Peyer's patch (tissue), 4 donors: ENCODE measurements around the gene ACAD11. TPM values are rescaled to one million over a fixed set of nuclear protein-coding genes. Genes with fewer than 3 reads are reported as not detected.

Experiments used
- DNase-seq, 3 donors: peaks; one replicate each; pipeline ENCODE4 v3.0.0-alpha.2; 2017 to 2019
- H3K27ac ChIP-seq, 4 donors: fragments of 200-600 bp; sonication (generic); one replicate each; pipeline ENCODE4 v1.5.1; 2016 to 2019
- H3K27me3 ChIP-seq, 2 donors: fragments of 200-600 bp; sonication (generic); one replicate each; pipeline ENCODE4 v1.5.1; 2019
- H3K36me3 ChIP-seq, 3 donors: fragments of 200-600 bp; sonication (generic); one replicate each; pipeline ENCODE4 v1.5.1; 2016 to 2019
- H3K4me1 ChIP-seq, 4 donors: fragments of 200-600 bp; sonication (generic); one replicate each; pipeline ENCODE4 v1.5.1; 2016 to 2019
- H3K4me3 ChIP-seq, 4 donors: fragments of 200-600 bp; sonication (generic); 1 replicate in 3 of 4; 2 replicates in 1 of 4; pipeline ENCODE4 v1.5.1; 2016 to 2019; ENCODE audit warnings: mild to moderate bottlenecking in 1 of 4
- H3K9me3 ChIP-seq, 4 donors: fragments of 200-600 bp; sonication (generic); one replicate each; pipeline ENCODE4 v1.5.1; 2016 to 2019; ENCODE audit warnings: mild to moderate bottlenecking in 1 of 4
- POLR2A ChIP-seq, 2 donors: fragments of 450-650 bp; IDR thresholded peaks; one replicate each; pipeline ENCODE4 v1.5.1; 2017; ENCODE audit warnings: antibody characterized with exemption in 2 of 2, mild to moderate bottlenecking in 2 of 2, moderate library complexity in 2 of 2
- total RNA-seq, 4 donors: library from RNA; depleted of rRNA; stranded (reverse); fragments of >200 nt; gene quantifications; one replicate each; pipeline ENCODE4 v1.1.0, GENCODE V29; 2016
- TF ChIP-seq, protein P1 (sequence below), 6 experiments: fragments of 450-650 bp in 4 of 6; fragments of 200-600 bp in 2 of 6; sonication (generic) in 1 of 6; IDR thresholded peaks; one replicate each; pipeline ENCODE4 v1.5.1; 2017 to 2019; ENCODE audit warnings: antibody characterized with exemption in 6 of 6, mild to moderate bottlenecking in 3 of 6, moderate library complexity in 1 of 6

Gene ACAD11
- total RNA-seq, 4 donors from 2014 or later = 87.2 to 138 (median 114) TPM

- Histone ChIP-seq H3K36me3 (peaks cover 0 to 9% (median 0%) of the 10 kb centered on the region in 3 donors), H3K4me1 (peaks cover 0 to 28% (median 4%) of the 10 kb centered on the region in 4 donors), H3K27ac (no peak overlapping the region), H3K27me3 (no peaks in the 10 kb centered on the region), H3K4me3 (no peak overlapping the region), H3K9me3 (no peaks in the 10 kb centered on the region)
- no peak for DNase-seq
- no peak for TF ChIP-seq POLR2A (IDR thresholded peaks at IDR 0.05)
- TF ChIP-seq, protein P1, sequence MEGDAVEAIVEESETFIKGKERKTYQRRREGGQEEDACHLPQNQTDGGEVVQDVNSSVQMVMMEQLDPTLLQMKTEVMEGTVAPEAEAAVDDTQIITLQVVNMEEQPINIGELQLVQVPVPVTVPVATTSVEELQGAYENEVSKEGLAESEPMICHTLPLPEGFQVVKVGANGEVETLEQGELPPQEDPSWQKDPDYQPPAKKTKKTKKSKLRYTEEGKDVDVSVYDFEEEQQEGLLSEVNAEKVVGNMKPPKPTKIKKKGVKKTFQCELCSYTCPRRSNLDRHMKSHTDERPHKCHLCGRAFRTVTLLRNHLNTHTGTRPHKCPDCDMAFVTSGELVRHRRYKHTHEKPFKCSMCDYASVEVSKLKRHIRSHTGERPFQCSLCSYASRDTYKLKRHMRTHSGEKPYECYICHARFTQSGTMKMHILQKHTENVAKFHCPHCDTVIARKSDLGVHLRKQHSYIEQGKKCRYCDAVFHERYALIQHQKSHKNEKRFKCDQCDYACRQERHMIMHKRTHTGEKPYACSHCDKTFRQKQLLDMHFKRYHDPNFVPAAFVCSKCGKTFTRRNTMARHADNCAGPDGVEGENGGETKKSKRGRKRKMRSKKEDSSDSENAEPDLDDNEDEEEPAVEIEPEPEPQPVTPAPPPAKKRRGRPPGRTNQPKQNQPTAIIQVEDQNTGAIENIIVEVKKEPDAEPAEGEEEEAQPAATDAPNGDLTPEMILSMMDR (IDR thresholded peaks at IDR 0.05) = no peak
Measured at GRCh38 chr3:132665230-132665745, 5.7 kb upstream of the ACAD11 start.

DNA sequence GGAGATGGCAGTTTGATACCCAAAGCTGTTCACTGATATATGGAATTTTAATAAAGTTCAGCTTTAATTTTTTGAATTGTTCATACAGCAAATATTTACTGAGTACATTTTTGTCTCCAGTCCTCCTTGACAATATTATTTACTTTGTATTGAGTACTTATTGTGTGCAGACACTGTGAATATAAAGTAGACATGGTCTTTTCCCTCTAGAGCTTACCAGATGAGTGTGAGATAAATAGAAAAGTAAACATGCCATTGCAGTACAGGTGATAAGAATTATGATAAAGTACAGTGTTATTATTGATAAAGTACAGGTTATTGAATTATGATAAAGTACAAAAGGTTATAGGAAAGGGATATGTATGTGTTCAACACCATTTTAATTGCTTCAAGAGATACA, 2.6 kb upstream of the ACAD11 start:
- no peak for TF ChIP-seq POLR2A (IDR thresholded peaks at IDR 0.05)
- TF ChIP-seq, protein P1 (IDR thresholded peaks at IDR 0.05) = no peak
- H3K27ac ChIP-seq = no peak overlapping the region
- peaks cover 0 to 9% (median 0%) of the 10 kb centered on the region in 3 donors for H3K36me3 ChIP-seq
- H3K4me3 ChIP-seq = peak overlapping the region in 2 of 4 donors; percentile 15 to 66
- no peaks in the 10 kb centered on the region for H3K27me3 ChIP-seq
- DNase-seq = no peak
- no peaks in the 10 kb centered on the region for H3K9me3 ChIP-seq
- peaks cover 0 to 37% (median 4%) of the 10 kb centered on the region in 4 donors for H3K4me1 ChIP-seq

DNA sequence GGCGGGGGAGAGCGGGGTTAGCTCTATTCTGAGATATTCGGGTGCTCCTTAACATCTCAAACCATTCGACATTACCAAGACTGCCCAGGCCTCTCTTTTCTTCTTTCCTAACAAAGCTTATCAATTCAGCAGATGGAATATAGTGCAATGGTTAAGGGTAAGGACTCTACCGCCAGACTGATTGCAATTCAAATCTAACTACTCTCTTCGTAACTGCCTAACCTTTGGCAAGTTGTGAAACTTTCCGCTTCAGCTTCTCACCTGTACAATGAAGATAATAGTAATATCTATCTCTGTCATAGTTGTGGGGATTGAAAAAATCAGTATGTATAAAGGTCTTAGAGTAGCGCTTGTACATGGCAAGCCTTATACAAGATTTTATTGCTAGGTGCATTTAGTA, 1.5 kb upstream of the ACAD11 start:
- H3K9me3 ChIP-seq = no peaks in the 10 kb centered on the region
- TF ChIP-seq POLR2A (IDR thresholded peaks at IDR 0.05) = peak in 1 of 2 donors; percentile 55
- TF ChIP-seq, protein P1 (IDR thresholded peaks at IDR 0.05) = no peak
- peaks cover 0 to 40% (median 4%) of the 10 kb centered on the region in 4 donors for H3K4me1 ChIP-seq
- no peak for DNase-seq
- no peaks in the 10 kb centered on the region for H3K36me3 ChIP-seq
- H3K27me3 ChIP-seq = no peaks in the 10 kb centered on the region
- peak overlapping the region in 3 of 4 donors; percentile 88 to 95 (median 92) for H3K27ac ChIP-seq
- H3K4me3 ChIP-seq = peak overlapping the region; percentile 66 to 92 (median 86)

DNA sequence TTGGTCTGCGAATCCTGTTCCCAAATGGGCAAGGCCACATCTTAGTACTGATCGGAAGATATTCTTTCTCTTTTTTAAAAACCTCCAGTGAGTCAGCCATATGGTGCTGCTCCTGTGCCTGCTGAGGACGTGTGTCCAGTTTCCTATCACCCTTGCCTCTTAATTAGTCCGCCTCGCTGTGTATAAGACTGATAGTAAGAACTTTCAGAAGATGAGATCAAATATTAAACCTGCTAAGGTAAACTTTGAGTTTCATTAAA, 1.1 kb upstream of the ACAD11 start:
- no peak for DNase-seq
- peaks cover 0 to 43% (median 4%) of the 10 kb centered on the region in 4 donors for H3K4me1 ChIP-seq

GRCh38 chr3:132660052-132660810, 622 bp upstream of the ACAD11 start, which contains the start of gene UBA5:
TSS of gene UBA5 (plus strand) at chr3:132660329. CDS start at chr3:132660538, 209 bp downstream.
- Histone ChIP-seq H3K4me1 (peaks cover 0 to 48% (median 4%) of the 10 kb centered on the region in 4 donors), H3K9me3 (no peaks in the 10 kb centered on the region), H3K27ac (peak within 1 kb of the TSS; percentile 88 to 95 (median 91)), H3K4me3 (peak within 1 kb of the TSS; percentile 66 to 92 (median 86)), H3K36me3 (no peaks in the 10 kb centered on the region), H3K27me3 (no peaks in the 10 kb centered on the region)
- no peak for TF ChIP-seq POLR2A (IDR thresholded peaks at IDR 0.05)
- TF ChIP-seq, protein P1 (IDR thresholded peaks at IDR 0.05) = peak in 1 of 6 experiments; percentile 2
- peak; percentile 65 to 83 (median 77) for DNase-seq

More for the DNA sequence above, 1.1 kb upstream of the ACAD11 start:
- H3K9me3 ChIP-seq = no peaks in the 10 kb centered on the region
- no peaks in the 10 kb centered on the region for H3K36me3 ChIP-seq
- peak overlapping the region; percentile 66 to 92 (median 86) for H3K4me3 ChIP-seq
- TF ChIP-seq, protein P1 (IDR thresholded peaks at IDR 0.05) = no peak
- TF ChIP-seq POLR2A (IDR thresholded peaks at IDR 0.05) = no peak
- no peaks in the 10 kb centered on the region for H3K27me3 ChIP-seq
- H3K27ac ChIP-seq = peak overlapping the region; percentile 88 to 95 (median 91)
